Right kidney (tissue), 1 donor: ENCODE results near the gene DOCK4.

Source experiments
- DNase-seq: peaks from one replicate; pipeline ENCODE4 v3.0.0-alpha.2; 2016

Gene DOCK4

GRCh38 chr7:111903016-111903415 is 303.2 kb downstream of the DOCK4 start:
- DNase-seq = no peak

- no peak for DNase-seq
Measured at GRCh38 chr7:111900283-111900682, 305.9 kb downstream of the DOCK4 start.

- DNase-seq = no peak
Measured at GRCh38 chr7:111895049-111895448, 311.1 kb downstream of the DOCK4 start.

GRCh38 chr7:111894518-111894917 is 311.7 kb downstream of the DOCK4 start:
- no peak for DNase-seq

- no peak for DNase-seq
Measured at GRCh38 chr7:111893190-111893589, 313.0 kb downstream of the DOCK4 start.

GRCh38 chr7:111892588-111892987 is 313.6 kb downstream of the DOCK4 start:
- DNase-seq = no peak

GRCh38 chr7:111887734-111888133 is 318.5 kb downstream of the DOCK4 start:
- no peak for DNase-seq

- DNase-seq = no peak
Measured at GRCh38 chr7:111886233-111886632, 320.0 kb downstream of the DOCK4 start.

GRCh38 chr7:111883241-111883640 is 323.0 kb downstream of the DOCK4 start:
- no peak for DNase-seq

GRCh38 chr7:111878785-111879184 is 327.4 kb downstream of the DOCK4 start:
- DNase-seq = no peak

- no peak for DNase-seq
Measured at GRCh38 chr7:111877931-111878330, 328.3 kb downstream of the DOCK4 start.

GRCh38 chr7:111873963-111874690 is 332.1 kb downstream of the DOCK4 start:
- peak; percentile 8 for DNase-seq

GRCh38 chr7:111873326-111873646 is 332.9 kb downstream of the DOCK4 start:
- DNase-seq = peak; percentile 8

- no peak for DNase-seq
Measured at GRCh38 chr7:111872450-111873325, 333.5 kb downstream of the DOCK4 start.

GRCh38 chr7:111871283-111871682 is 334.9 kb downstream of the DOCK4 start:
- DNase-seq = no peak

GRCh38 chr7:111869280-111869679 is 336.9 kb downstream of the DOCK4 start:
- no peak for DNase-seq

- DNase-seq = peak; percentile 5
Measured at GRCh38 chr7:111867348-111867931, 338.8 kb downstream of the DOCK4 start.

GRCh38 chr7:111866787-111867186 is 339.4 kb downstream of the DOCK4 start:
- no peak for DNase-seq

GRCh38 chr7:111865430-111865829 is 340.8 kb downstream of the DOCK4 start:
- DNase-seq = no peak

GRCh38 chr7:111864291-111864976 is 341.8 kb downstream of the DOCK4 start:
- no peak for DNase-seq

GRCh38 chr7:111863269-111863668 is 342.9 kb downstream of the DOCK4 start:
- DNase-seq = no peak

GRCh38 chr7:111860248-111860647 is 346.0 kb downstream of the DOCK4 start:
- no peak for DNase-seq

- no peak for DNase-seq
Measured at GRCh38 chr7:111858331-111858730, 347.9 kb downstream of the DOCK4 start.
